GM23338 (cell line): ENCODE data around the gene MMAB.

Experiments
- CREB1 ChIP-seq: fragments of 250-450 bp; sonication (Bioruptor Pico); IDR thresholded peaks from 2 replicates; pipeline ENCODE4 v1.5.0; 2020; ENCODE audit warnings: low read depth, mild to moderate bottlenecking, moderate library complexity
- CTCF ChIP-seq, 2 experiments: fragments of 200-600 bp in 1 of 2; sonication (generic) in 1 of 2; conservative IDR thresholded peaks; 2 replicates each; pipeline versions ENCODE4 v1.5.1 to v1.6.1; 2016 to 2017; ENCODE audit warnings: antibody characterized with exemption in 2 of 2, low read depth in 2 of 2, mild to moderate bottlenecking in 2 of 2, moderate library complexity in 1 of 2
- ETS1 ChIP-seq: IDR thresholded peaks from 2 replicates; pipeline ENCODE4 v1.6.1; 2016; ENCODE audit warnings: antibody characterized with exemption
- EZH2 ChIP-seq: fragments of 200-600 bp; sonication (generic); IDR thresholded peaks from one replicate; pipeline ENCODE4 v1.8.0; 2017; ENCODE audit warnings: antibody characterized with exemption, mild to moderate bottlenecking, low read depth; ENCODE audit not compliant: unreplicated experiment
- EZH2phosphoT487 ChIP-seq: fragments of 200-600 bp; sonication (generic); IDR thresholded peaks from one replicate; pipeline ENCODE4 v1.8.1; 2018; ENCODE audit warnings: antibody characterized with exemption; ENCODE audit not compliant: unreplicated experiment
- JUNB ChIP-seq: IDR thresholded peaks from one replicate; pipeline ENCODE4 v1.6.1; 2016; ENCODE audit warnings: antibody characterized with exemption; ENCODE audit not compliant: unreplicated experiment
- POLR2AphosphoS5 ChIP-seq: IDR thresholded peaks from 2 replicates; pipeline ENCODE4 v1.6.1; 2016; ENCODE audit warnings: antibody characterized with exemption, low read depth
- REST ChIP-seq: IDR thresholded peaks from one replicate; pipeline ENCODE4 v1.6.1; 2018; ENCODE audit warnings: antibody characterized with exemption; ENCODE audit not compliant: unreplicated experiment
- ZNF331 ChIP-seq: fragments of 250-450 bp; sonication (Bioruptor Pico); IDR thresholded peaks from 2 replicates; pipeline ENCODE4 v1.5.0; 2020; ENCODE audit warnings: low read depth, mild to moderate bottlenecking, moderate library complexity
- ZNF462 ChIP-seq: fragments of 250-450 bp; sonication (Bioruptor Pico); IDR thresholded peaks from 2 replicates; pipeline ENCODE4 v1.5.0; 2020; ENCODE audit warnings: mild to moderate bottlenecking, moderate library complexity

GRCh38 chr12:109586385-109587296 is 13.3 kb upstream of the MMAB start:
- TF ChIP-seq CTCF (conservative IDR thresholded peaks at IDR 0.05; ENCODE audit: low read depth in 2 of 2) (no peak), REST (no peak), ZNF462 (CRISPR knock-in tag) (no peak), CREB1 (CRISPR knock-in tag) (no peak), POLR2AphosphoS5 (no peak), EZH2phosphoT487 (no peak), ZNF331 (CRISPR knock-in tag) (no peak), EZH2 (no peak), ETS1 (no peak), JUNB (no peak)
